ENCODE results near the gene CLASP1.

DNA sequence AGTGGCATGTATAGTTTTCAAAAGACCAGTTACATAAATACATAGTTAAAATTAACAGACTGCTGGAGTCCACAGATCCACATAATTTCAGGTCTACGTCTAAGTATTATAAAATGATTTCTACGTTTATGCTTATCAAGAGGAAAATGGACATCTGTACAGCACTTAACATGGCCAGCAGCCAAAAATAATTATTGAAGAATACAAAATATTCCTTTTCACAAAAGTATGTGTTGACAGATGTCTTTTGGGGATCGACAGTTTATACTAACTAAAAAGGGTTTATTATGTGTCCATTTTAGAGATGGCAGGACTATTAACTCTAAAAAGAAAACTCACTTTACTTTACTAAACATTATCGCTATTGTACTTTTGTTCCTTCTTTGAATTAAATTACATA, 231.4 kb downstream of the CLASP1 start:
- TF ChIP-seq POLR2A (IDR thresholded peaks at IDR 0.05) (no peak), POLR2AphosphoS5 (IDR thresholded peaks at IDR 0.05) (no peak)
- TF ChIP-seq, protein P1, sequence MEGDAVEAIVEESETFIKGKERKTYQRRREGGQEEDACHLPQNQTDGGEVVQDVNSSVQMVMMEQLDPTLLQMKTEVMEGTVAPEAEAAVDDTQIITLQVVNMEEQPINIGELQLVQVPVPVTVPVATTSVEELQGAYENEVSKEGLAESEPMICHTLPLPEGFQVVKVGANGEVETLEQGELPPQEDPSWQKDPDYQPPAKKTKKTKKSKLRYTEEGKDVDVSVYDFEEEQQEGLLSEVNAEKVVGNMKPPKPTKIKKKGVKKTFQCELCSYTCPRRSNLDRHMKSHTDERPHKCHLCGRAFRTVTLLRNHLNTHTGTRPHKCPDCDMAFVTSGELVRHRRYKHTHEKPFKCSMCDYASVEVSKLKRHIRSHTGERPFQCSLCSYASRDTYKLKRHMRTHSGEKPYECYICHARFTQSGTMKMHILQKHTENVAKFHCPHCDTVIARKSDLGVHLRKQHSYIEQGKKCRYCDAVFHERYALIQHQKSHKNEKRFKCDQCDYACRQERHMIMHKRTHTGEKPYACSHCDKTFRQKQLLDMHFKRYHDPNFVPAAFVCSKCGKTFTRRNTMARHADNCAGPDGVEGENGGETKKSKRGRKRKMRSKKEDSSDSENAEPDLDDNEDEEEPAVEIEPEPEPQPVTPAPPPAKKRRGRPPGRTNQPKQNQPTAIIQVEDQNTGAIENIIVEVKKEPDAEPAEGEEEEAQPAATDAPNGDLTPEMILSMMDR (IDR thresholded peaks at IDR 0.05) = no peak
